HG02981 (cell line): ENCODE measurements around the gene SLC16A1.
"Not testable (repeated sequence)": the region's sequence is repeated elsewhere in the genome, so short reads cannot be mapped to it uniquely, and the experiment has no call there.

Source experiments
- ATAC-seq: cut with Tn5 transposase; IDR thresholded peaks from one replicate; pipeline ENCODE4 v1.9.1; 2021; ENCODE audit warnings: mild to moderate bottlenecking, moderate library complexity; ENCODE audit not compliant: unreplicated experiment

Gene SLC16A1

DNA sequence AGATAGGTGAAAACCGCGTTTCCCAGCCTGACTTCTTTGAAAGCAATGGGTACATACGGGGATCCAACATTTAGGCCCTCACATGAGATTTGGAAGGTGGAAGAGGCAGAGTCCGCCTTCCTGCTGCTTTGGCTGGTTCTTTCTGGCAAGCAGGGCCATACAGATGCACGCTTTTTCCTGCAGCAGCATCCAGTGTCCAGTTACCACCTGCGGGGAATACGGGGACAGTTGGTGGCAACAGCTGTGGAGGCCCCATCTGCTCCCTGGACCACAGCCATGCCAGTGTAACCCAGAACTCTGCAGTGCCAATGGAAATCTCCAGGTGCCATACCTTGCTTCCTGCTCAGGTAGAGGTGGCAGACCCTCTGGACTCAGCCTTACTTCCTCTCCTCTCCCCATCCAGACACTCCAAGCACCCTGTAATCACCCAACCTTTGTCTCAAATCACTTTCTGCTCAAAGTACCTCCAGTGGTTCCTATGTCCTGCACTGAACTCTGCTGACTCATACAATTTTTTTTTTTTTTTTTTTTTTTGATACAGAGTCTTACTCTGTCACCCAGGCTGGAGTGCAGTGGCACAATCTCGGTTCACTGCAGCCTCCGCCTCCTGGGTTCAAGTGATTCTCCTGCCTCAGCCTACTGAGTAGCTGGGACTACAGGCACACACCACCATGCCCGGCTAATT, 68.3 kb downstream of the SLC16A1 start:
- no peak for ATAC-seq

DNA sequence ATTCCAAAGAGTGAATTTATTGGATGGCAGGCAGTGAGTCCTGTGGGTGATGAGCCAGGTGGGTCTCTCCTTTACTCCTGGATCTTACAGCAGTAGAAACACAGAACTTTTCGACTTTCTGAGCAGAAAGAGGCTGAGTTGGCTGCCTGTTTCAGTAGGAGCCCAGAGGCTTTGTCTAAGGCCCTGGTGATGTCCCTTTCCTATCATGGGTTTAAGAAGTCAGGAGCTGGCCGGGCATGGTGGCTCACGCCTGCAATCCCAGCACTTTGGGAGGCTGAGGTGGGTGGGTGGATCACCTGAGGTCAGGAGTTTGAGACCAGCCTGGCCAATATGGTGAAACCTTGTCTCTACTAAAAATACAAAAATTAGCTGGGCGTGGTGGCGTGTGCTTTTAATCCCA, 71.0 kb downstream of the SLC16A1 start:
- ATAC-seq: not testable (repeated sequence)

DNA sequence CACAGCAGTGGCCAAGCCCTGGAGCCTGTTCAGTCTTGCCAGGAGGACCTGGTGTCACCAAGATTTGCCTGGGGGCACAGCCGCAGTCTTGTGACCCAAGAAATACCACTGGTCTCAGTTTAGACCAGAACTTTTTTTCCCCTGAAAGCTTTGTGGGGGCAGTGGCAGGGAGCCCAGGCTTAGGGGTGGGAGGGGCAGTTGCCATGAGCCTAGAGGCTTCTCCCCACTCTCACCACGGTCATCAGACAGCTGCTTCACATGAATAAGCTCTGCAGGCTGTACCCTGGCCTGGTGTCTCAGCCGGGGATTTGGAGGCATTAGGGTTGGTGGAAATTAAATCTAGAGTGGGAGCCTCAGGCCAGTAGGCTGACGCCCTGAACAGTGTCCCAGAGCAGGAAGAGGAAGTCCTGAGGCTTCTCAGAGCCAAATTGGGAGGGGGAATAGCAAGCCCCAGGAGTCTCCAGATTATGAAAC, 73.7 kb downstream of the SLC16A1 start:
- ATAC-seq: no peak

DNA sequence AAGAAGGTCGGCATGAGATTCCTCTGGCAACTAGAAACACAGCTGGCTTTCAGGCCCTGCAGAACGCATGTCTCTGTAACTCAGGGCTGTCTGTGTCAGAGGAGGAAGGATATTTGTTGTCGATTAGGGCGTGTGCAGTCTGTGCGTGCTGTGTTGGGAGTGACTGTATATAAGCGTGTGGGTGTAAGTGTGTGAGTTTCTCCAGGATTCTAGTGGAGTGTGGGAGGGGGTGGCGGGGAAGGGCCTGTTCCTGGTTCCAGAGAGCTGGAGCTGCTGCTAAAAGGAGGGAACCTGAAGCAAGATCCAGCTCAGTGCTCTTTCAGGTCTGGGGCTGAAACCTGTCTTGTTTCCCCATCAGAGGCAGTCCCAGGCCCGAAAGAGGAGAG, 74.3 kb downstream of the SLC16A1 start:
- ATAC-seq: no peak

DNA sequence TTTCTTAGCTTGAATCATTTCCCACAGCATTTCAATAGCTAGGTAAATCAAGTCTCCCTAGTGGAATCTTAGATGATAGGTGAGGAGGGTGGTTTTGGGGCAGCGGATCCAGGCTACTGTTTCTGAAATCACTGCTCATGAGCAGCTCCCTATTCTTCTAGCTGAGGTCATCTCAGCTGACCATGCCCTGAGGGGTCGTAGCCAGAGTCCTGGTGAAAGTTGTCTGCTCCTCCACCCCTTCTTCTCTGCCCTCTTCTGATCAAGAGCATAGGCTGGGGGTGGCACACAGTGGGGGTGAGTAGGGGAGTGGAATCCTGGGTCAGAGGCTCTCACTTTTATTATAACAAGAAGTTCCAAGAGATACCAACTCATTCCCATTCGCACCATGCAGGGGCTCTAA, 76.2 kb downstream of the SLC16A1 start:
- no peak for ATAC-seq

DNA sequence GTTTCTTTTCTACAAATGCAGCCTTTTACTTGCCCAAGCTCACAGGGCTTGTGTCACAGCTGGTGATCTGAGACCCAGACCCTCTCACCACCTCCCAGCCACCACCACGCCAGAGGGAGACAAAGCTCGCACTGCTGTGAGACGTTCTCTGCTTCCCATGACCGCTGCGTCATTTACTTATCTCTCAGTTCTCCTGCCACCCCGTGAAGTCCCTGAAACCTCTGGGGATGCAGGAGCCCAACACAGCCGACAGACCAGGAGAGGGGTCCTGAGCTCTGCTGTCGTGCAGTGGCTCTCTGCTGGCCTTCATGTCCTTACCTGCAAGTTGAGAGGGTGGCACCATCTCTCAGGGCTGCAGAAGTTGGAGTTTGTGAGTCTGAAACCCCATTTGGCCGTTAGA, 77.7 kb downstream of the SLC16A1 start:
- no peak for ATAC-seq

DNA sequence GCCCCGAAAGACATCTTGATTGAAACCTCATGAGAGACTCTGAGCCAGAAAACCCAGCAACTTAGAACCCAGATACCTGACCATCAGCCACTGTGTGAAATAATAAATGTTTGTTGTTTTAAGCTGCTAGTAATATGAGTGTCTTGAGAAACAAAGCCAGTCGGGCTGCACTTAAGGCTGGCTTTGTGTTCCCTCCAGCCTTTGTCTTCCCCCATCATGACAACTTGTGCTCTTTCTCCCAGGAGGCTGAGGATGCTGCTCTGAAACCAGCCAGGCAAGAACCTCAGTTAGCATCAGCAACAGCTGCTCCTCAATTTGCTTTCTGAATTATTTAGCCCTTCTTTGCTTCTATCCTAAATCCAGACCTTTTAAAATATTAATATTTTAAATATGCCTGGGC, 78.2 kb downstream of the SLC16A1 start:
- ATAC-seq: no peak

DNA sequence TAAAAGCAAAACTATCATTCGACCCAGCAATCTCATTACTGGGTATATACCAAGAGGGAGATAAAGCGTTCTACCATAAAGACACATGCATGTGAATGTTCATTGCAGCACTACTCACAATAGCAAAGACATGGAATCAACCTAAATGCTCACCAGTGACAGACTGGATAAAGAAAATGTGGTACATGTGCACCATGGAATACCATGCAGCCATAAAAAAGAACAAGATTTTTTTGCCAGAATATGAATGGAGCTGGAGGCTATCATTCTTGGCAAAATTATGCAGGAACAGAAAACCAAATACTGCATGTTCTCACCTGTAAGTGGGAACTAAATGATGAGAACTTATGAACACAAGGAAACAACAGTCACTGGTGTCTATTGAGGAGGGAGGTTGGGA, 79.7 kb downstream of the SLC16A1 start:
- ATAC-seq: no peak

DNA sequence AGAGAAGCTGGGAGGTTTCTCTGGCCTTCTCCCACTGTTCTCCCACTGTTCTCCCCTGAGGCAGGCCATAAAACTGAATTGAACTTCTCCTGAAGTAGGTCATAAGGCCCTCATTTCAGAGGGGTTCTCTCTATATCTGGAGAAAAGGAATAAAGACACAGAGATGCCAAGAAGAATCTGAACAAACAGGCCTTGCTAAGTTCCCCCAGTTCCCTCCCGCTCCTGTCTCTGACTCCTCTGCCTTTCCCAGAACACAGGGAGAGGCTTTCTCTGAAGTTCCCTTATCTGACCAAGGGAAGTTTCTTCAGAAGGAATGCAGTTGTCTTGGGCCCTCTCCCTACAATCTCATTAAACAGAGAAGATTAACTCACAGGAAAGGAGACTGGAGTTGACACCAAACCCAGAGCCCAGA, 83.4 kb downstream of the SLC16A1 start:
- ATAC-seq: no peak

DNA sequence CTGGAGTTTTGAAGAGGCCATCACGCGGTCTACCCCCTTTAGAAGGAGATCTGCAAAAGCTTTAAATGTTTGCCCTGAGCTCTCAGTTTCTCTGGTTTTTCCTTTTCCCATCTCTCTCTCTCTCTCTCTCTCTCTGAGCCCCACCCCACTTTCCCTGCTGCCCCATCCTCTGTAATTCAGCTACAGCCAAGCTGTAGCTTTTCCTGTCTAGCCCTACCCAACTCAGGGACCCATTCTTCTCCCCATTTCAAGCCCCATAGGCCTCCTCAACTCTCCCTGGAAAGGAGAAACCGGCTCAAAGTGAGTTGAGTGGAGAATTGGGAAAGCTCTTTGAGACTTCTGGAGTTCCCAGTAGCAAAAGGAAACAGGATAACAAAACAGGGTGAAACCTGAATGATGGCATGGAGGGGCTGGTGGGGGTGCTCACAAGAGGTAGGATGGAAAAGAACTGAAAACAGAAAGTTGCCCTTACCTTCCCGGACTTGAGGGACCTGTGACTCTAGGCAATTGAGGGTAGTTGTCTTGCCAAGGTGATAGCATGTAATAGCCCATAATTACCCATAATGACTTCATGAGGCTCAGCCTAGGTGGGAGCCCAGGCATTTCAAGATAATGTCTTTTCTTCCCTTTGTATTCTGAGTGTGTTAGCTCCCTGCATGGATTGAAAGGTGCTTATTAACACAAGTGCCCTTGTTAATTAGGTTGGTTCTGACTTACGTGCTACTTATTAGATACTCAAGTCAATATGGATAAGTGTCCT, 84.9 kb downstream of the SLC16A1 start:
- ATAC-seq: no peak

DNA sequence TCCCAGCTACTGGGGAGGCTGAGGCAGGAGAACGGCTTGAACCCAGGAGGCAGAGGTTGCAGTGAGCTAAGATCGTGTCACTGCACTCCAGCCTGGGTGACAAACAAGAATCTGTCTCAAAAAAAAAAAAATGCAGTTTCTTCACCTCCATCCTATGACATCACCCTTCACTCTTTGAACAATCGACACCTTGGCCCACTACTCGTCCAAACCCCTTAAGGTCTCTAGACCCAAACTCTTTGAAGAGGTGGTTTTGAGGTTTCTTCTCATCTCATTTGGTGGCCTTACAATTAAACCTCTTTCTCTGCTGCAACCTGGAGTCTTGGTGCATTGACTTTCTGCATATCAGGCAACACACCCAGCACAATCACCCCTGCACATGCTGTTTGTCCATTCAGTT, 86.1 kb downstream of the SLC16A1 start:
- no peak for ATAC-seq

DNA sequence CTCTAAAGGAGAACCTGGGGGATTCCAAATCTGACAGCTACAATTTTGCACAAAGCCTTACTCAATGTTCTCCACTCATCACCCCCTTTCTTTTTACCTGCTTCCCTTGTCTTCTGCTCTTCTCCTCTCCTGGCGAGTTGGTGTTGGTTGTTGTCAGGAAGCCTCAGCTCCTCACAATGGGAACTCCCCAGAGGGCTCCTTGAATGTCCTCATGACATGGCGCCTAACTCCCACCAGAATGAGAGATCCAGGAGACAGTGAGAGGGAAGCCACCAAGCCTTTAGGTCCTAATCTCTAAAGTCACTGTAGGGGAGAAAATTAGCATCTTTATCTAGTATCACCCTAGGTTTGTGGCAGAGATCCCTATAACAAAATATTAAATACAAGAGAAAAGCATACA, 87.8 kb downstream of the SLC16A1 start:
- ATAC-seq: no peak

DNA sequence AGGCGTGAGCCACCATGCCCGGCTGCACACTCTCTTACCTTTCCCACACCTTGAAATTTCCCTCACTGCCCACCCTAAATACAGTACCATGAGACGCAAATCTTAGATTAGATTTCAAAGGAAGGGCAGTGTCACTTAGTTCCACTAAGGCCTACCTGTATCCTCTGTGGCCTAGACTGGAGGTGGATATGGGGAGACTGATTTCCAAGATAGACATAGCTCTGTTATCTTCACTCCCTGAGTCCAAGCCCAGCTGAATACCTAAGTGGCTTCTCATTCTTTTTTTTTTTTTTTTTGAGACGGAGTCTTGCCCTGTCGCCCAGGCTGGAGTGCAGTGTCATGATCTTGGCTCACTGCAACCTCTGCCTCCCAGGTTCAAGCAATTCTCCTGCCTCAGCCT, 89.0 kb downstream of the SLC16A1 start:
- no peak for ATAC-seq

DNA sequence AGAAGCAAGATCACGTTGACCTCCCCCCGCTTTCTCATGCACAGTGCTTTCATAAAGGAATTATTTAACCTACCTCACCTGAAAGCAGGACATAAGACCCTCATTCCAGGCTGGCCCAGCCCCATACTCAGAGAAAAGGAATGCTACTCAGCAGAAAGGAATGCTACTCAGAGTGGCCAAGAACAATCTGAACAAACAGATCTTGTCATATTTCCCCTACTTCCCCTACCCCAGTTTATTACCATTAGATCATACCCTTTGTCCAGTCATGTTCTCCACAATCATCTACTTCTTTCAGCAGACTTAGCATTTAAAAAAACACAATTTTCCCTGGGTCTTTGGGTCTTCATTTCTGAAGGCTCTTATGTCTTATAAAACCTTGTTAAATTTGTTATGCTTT, 89.8 kb downstream of the SLC16A1 start:
- no peak for ATAC-seq

DNA sequence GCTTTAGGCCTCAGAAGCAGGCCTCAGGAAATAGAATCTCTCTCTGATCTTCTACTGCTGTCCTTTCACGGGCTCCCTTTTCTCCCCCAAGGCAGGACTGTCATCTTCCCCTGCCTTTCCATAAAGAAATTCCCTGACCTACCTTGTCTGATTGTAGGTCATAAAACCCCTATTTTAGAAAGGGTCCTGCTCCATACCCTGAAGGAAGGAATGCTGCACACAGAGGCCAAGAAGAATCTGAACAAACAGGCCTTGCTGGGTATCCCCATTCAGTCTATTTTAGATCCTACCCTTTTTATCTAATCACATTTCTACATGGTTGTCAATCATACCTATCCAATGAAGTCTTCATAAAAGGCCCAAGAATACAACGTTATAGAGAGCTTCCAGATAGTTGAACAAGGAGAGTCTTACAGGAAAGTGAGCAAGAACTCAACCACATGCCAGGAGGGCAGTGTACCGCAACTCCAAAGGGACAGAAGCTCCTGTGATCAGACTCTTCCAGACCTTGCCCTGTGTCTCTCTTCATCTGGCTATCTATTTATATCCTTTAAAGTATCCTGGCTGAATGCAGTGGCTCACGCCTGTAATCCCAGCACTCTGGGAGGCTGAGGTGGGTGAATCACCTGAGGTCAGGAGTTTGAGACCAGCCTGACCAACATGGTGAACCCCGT, 93.1 kb downstream of the SLC16A1 start:
- no peak for ATAC-seq
